AG04449 (cell line): Measurements from ENCODE around the gene TBC1D3B.

Source experiments
- CTCF ChIA-PET: fragments of 350-600 bp; formaldehyde crosslinking; extraction: SDS; loops from one replicate; lab custom pipeline; 2021; ENCODE audit warnings: antibody characterized with exemption; lab: Yijun Ruan, JAX
- POLR2A ChIA-PET: fragments of 400-600, 350-600 bp; formaldehyde crosslinking; extraction: SDS; loops from one replicate; lab custom pipeline; 2020; ENCODE audit warnings: antibody characterized with exemption, inconsistent platforms; lab: Yijun Ruan, JAX
- DNase-seq: peaks from one replicate; pipeline ENCODE4 v3.0.0-alpha.2; 2010; ENCODE audit warnings: low read depth, low spot score
- H3K4me3 ChIP-seq: 2 replicates; pipeline ENCODE4 v1.5.1; 2011; ENCODE audit warnings: low read depth, mild to moderate bottlenecking, control low read depth, low read length
- CTCF ChIP-seq: IDR thresholded peaks from one replicate; pipeline ENCODE4 v1.5.1; 2011; ENCODE audit warnings: mild to moderate bottlenecking, moderate library complexity, low read length, control low read depth, inconsistent platforms; ENCODE audit not compliant: insufficient read depth; ENCODE audit errors: missing control alignments

TBC1D3B gene

GRCh38 chr17:36117505-36118382 lies 58.7 kb downstream of the TBC1D3B start:
- ChIA-PET POLR2A (interaction anchor here (0.9 kb wide), 1 partner anchor 65 kb away, joined by 3 read pairs; no protein-coding TSS in a partner anchor), CTCF (interaction anchor here (0.8 to 2.4 kb wide), 2 partner anchors 30 to 31 kb away, joined by 3 to 11 read pairs; no protein-coding TSS in a partner anchor)
- no peak for TF ChIP-seq CTCF
- no peak overlapping the region for H3K4me3 ChIP-seq
- no peak for DNase-seq
